Sigmoid colon (tissue), 4 donors: ENCODE measurements around the gene UBR2.

Experiments used
- CTCF ChIP-seq, 4 experiments: fragments of 450-650 bp in 3 of 4; fragments of 200-600 bp in 1 of 4; IDR thresholded peaks; one replicate each; pipeline ENCODE4 v1.5.1; 2016 to 2019; ENCODE audit warnings: antibody characterized with exemption in 4 of 4, mild to moderate bottlenecking in 3 of 4, moderate library complexity in 2 of 4
- EP300 ChIP-seq, 4 donors: sonication (generic); formaldehyde crosslinking; IDR thresholded peaks; one replicate each; pipeline ENCODE4 v1.6.1; 2017; ENCODE audit warnings: antibody characterized with exemption in 4 of 4

- TF ChIP-seq CTCF (IDR thresholded peaks at IDR 0.05) (no peak), EP300 (IDR thresholded peaks at IDR 0.05) (no peak)
These were observed 172.1 kb downstream of the UBR2 start for GRCh38 chr6:42735976-42736375.
